Neural crest cell (in vitro differentiated cells): ENCODE measurements around the gene PTPRU. TPM values are rescaled to one million over a fixed set of nuclear protein-coding genes. Genes with fewer than 3 reads are reported as not detected.

Source experiments
- DNase-seq: peaks from one replicate; pipeline ENCODE4 v3.0.0; 2021; ENCODE audit warnings: low read depth, mixed read lengths, low spot score
- H3K27ac Mint-ChIP-seq: one replicate; pipeline ENCODE4 v1.8.0; 2021; ENCODE audit warnings: mild to moderate bottlenecking, mixed read lengths; ENCODE audit not compliant: unreplicated experiment
- H3K27me3 Mint-ChIP-seq: 2 replicates; pipeline ENCODE4 v1.8.0; 2021; ENCODE audit warnings: low read depth, mild to moderate bottlenecking, mixed read lengths
- H3K36me3 Mint-ChIP-seq: 2 replicates; pipeline ENCODE4 v1.8.0; 2021; ENCODE audit warnings: low read depth, mild to moderate bottlenecking, mixed read lengths
- H3K4me1 Mint-ChIP-seq: 2 replicates; pipeline ENCODE4 v1.8.0; 2021; ENCODE audit warnings: mixed read lengths
- H3K4me3 Mint-ChIP-seq: one replicate; pipeline ENCODE4 v1.8.0; 2021; ENCODE audit warnings: mild to moderate bottlenecking, mixed read lengths
- H3K9me3 Mint-ChIP-seq: 2 replicates; pipeline ENCODE4 v1.8.0; 2021; ENCODE audit warnings: mixed read lengths
- total RNA-seq: library from RNA; stranded (reverse); gene quantifications from 2 replicates; pipeline ENCODE4 v1.2.1, GENCODE V29; 2021
- TF ChIP-seq, protein P1 (sequence below): fragments of 200-600 bp; sonication (generic); conservative IDR thresholded peaks from 2 replicates; pipeline ENCODE4 v1.5.0; 2021; ENCODE audit warnings: antibody characterized with exemption, mild to moderate bottlenecking

Gene PTPRU
- total RNA-seq, 1 donor from 2014 or later, result 5.1 TPM

DNA sequence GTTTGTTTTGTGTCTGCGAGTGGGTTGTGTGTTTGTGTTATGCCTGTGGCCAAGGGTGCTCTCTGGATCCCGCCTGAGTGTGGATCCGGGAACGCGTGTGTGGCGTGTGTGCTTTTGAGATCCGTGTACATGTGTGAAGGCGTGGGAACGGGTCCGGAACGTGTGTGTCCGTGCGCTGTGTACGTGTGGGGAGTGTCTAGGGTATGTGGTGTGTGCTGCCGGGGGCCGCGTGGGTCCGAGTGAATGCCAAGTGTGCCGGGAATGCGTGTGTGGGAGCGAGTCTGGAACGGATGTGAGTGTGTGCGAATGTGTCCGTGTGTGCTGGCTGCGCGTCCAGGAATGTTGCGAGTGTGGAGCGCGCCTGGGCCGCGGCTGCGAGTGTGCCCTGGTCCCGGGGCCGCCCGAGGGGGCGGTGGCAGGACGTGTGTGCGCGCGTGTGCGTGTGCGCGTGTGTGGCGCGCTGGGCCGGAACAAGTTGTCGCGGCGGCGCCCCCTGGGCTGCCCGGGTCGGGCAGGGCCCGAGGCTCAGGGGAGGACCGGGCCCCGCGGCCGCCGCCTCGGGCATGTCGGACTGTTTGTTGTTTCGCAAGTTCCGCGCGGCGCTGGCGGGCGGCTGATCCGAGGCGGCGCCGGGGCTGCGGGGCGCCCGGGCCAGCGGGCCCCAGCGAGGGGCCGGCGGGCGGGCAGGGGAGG lies 953 bp downstream of the PTPRU start:
- H3K4me1 Mint-ChIP-seq, result peaks cover 21% of the 10 kb centered on the region
- peaks cover 80% of the 10 kb centered on the region for H3K27me3 Mint-ChIP-seq
- H3K9me3 Mint-ChIP-seq, result no peaks in the 10 kb centered on the region
- peak; percentile 26 for DNase-seq
- peak overlapping the region; percentile 84 for H3K4me3 Mint-ChIP-seq
- H3K36me3 Mint-ChIP-seq, result no peaks in the 10 kb centered on the region
- peak overlapping the region; percentile 63 for H3K27ac Mint-ChIP-seq
- TF ChIP-seq, protein P1, sequence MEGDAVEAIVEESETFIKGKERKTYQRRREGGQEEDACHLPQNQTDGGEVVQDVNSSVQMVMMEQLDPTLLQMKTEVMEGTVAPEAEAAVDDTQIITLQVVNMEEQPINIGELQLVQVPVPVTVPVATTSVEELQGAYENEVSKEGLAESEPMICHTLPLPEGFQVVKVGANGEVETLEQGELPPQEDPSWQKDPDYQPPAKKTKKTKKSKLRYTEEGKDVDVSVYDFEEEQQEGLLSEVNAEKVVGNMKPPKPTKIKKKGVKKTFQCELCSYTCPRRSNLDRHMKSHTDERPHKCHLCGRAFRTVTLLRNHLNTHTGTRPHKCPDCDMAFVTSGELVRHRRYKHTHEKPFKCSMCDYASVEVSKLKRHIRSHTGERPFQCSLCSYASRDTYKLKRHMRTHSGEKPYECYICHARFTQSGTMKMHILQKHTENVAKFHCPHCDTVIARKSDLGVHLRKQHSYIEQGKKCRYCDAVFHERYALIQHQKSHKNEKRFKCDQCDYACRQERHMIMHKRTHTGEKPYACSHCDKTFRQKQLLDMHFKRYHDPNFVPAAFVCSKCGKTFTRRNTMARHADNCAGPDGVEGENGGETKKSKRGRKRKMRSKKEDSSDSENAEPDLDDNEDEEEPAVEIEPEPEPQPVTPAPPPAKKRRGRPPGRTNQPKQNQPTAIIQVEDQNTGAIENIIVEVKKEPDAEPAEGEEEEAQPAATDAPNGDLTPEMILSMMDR, result no peak

GRCh38 chr1:29237852-29238619 lies 1.7 kb downstream of the PTPRU start:
- Mint-ChIP-seq H3K27me3 (peaks cover 72% of the 10 kb centered on the region), H3K27ac (no peak overlapping the region), H3K9me3 (no peaks in the 10 kb centered on the region), H3K4me1 (peaks cover 21% of the 10 kb centered on the region), H3K4me3 (peak overlapping the region; percentile 84), H3K36me3 (no peaks in the 10 kb centered on the region)
- DNase-seq, result peak; percentile 36
- TF ChIP-seq, protein P1, result no peak

- Mint-ChIP-seq H3K36me3 (no peaks in the 10 kb centered on the region), H3K4me3 (peak overlapping the region; percentile 87), H3K27ac (no peak overlapping the region), H3K27me3 (peaks cover 69% of the 10 kb centered on the region), H3K9me3 (no peaks in the 10 kb centered on the region), H3K4me1 (peaks cover 21% of the 10 kb centered on the region)
- TF ChIP-seq, protein P1, result no peak
- DNase-seq, result no peak
These were observed 2.3 kb downstream of the PTPRU start for GRCh38 chr1:29238620-29239002.

DNA sequence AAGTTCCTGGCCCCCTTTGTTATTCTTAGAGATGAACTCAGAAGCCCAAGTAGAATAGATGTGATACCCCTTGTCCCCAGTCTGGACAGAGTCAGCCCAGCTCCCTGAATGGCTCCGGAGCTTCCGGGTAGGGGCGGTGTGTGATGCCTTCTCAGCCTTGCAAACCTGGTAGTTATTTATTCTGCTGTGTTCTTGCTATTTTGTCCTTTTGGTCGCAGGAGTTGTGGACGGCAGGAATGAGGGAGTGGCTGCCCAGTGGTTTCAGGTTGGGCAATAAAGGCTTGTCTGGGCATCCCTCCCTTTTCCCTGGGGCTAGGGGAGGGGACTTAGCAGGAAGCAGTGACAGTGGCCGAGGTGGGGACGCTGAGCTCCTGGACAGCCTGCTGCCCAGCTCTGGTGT lies 2.8 kb downstream of the PTPRU start:
- Mint-ChIP-seq H3K27ac (no peak overlapping the region), H3K4me3 (peak overlapping the region; percentile 87), H3K9me3 (no peaks in the 10 kb centered on the region), H3K4me1 (peaks cover 21% of the 10 kb centered on the region), H3K27me3 (peaks cover 64% of the 10 kb centered on the region), H3K36me3 (no peaks in the 10 kb centered on the region)
- DNase-seq, result no peak
- TF ChIP-seq, protein P1, result no peak

GRCh38 chr1:29240400-29240837 lies 4.1 kb downstream of the PTPRU start:
- no peak for DNase-seq
- TF ChIP-seq, protein P1, result no peak
- Mint-ChIP-seq H3K27ac (no peak overlapping the region), H3K27me3 (peaks cover 53% of the 10 kb centered on the region), H3K9me3 (no peaks in the 10 kb centered on the region), H3K36me3 (no peaks in the 10 kb centered on the region), H3K4me3 (no peak overlapping the region), H3K4me1 (peaks cover 21% of the 10 kb centered on the region)
